Femur (tissue), 1 donor: ENCODE results near the gene SLC17A5.
A peak's percentile ranks its signal among the peaks of the same experiment; 100 is the strongest.
"Not testable (repeated sequence)": the region's sequence is repeated elsewhere in the genome, so short reads cannot be mapped to it uniquely, and the experiment has no call there.

ENCODE experiments used
- DNase-seq: peaks from one replicate; pipeline ENCODE4 v3.0.0-alpha.2; 2017

SLC17A5 gene

GRCh38 chr6:73613806-73614536 is 39.8 kb downstream of the SLC17A5 start:
- DNase-seq: no peak

- DNase-seq: no peak
Measured at GRCh38 chr6:73612611-73613010, 41.2 kb downstream of the SLC17A5 start.

- no peak for DNase-seq
Measured at GRCh38 chr6:73610444-73611275, 43.1 kb downstream of the SLC17A5 start.

- DNase-seq: no peak
Measured at GRCh38 chr6:73608761-73609160, 45.0 kb downstream of the SLC17A5 start.

- DNase-seq: no peak
Measured at GRCh38 chr6:73606428-73606827, 47.4 kb downstream of the SLC17A5 start.

- no peak for DNase-seq
Measured at GRCh38 chr6:73604461-73604860, 49.3 kb downstream of the SLC17A5 start.

- DNase-seq: no peak
Measured at GRCh38 chr6:73604020-73604419, 49.8 kb downstream of the SLC17A5 start.

- peak; percentile 24 for DNase-seq
Measured at GRCh38 chr6:73586416-73586974, 67.3 kb downstream of the SLC17A5 start.

- DNase-seq: peak; percentile 49
Measured at GRCh38 chr6:73585566-73586415, 68.0 kb downstream of the SLC17A5 start.

- no peak for DNase-seq
Measured at GRCh38 chr6:73581293-73581692, 72.5 kb downstream of the SLC17A5 start.

GRCh38 chr6:73580247-73581149 is 73.3 kb downstream of the SLC17A5 start:
- peak; percentile 88 for DNase-seq

GRCh38 chr6:73579851-73580246 is 73.9 kb downstream of the SLC17A5 start:
- peak; percentile 45 for DNase-seq

- no peak for DNase-seq
Measured at GRCh38 chr6:73579389-73579788, 74.4 kb downstream of the SLC17A5 start.

- DNase-seq: no peak
Measured at GRCh38 chr6:73577676-73578075, 76.1 kb downstream of the SLC17A5 start.

- DNase-seq: not testable (repeated sequence)
Measured at GRCh38 chr6:73572531-73572930, 81.3 kb downstream of the SLC17A5 start.

GRCh38 chr6:73571218-73572181 is 82.3 kb downstream of the SLC17A5 start:
- DNase-seq: peak; percentile 27

GRCh38 chr6:73569121-73569520 is 84.7 kb downstream of the SLC17A5 start:
- no peak for DNase-seq

- peak; percentile 37 for DNase-seq
Measured at GRCh38 chr6:73566954-73567591, 86.7 kb downstream of the SLC17A5 start.

- DNase-seq: not testable (repeated sequence)
Measured at GRCh38 chr6:73566486-73566871, 87.3 kb downstream of the SLC17A5 start.
